ENCODE measurements around the gene TMEM138.

TMEM138 gene

GRCh38 chr11:61342207-61342803 is 19.9 kb upstream of the TMEM138 start:
- DNase-seq (ENCODE audit: low spot score): no peak

GRCh38 chr11:61343792-61344745 is 18.1 kb upstream of the TMEM138 start:
- DNase-seq (ENCODE audit: low spot score): no peak

GRCh38 chr11:61345170-61345610 is 17.0 kb upstream of the TMEM138 start:
- DNase-seq (ENCODE audit: low spot score): no peak

- DNase-seq (ENCODE audit: low spot score): no peak
Observed at GRCh38 chr11:61345954-61346843, 16.0 kb upstream of the TMEM138 start.

GRCh38 chr11:61347916-61348461 is 14.2 kb upstream of the TMEM138 start:
- no peak for DNase-seq (ENCODE audit: low spot score)

GRCh38 chr11:61349189-61349751 is 12.9 kb upstream of the TMEM138 start:
- DNase-seq (ENCODE audit: low spot score): no peak

- no peak for DNase-seq (ENCODE audit: low spot score)
Observed at GRCh38 chr11:61349916-61350315, 12.3 kb upstream of the TMEM138 start.

GRCh38 chr11:61350336-61350735 is 11.8 kb upstream of the TMEM138 start:
- no peak for DNase-seq (ENCODE audit: low spot score)

- no peak for DNase-seq (ENCODE audit: low spot score)
Observed at GRCh38 chr11:61350803-61351202, 11.4 kb upstream of the TMEM138 start.

GRCh38 chr11:61352038-61352437 is 10.1 kb upstream of the TMEM138 start:
- no peak for DNase-seq (ENCODE audit: low spot score)

GRCh38 chr11:61353131-61354067 is 8.8 kb upstream of the TMEM138 start:
- no peak for DNase-seq (ENCODE audit: low spot score)

GRCh38 chr11:61354208-61354607 is 8.0 kb upstream of the TMEM138 start:
- DNase-seq (ENCODE audit: low spot score): no peak

GRCh38 chr11:61356706-61357105 is 5.5 kb upstream of the TMEM138 start:
- DNase-seq (ENCODE audit: low spot score): no peak

- DNase-seq (ENCODE audit: low spot score): no peak
Observed at GRCh38 chr11:61357233-61357893, 4.8 kb upstream of the TMEM138 start.

GRCh38 chr11:61357894-61358239 is 4.3 kb upstream of the TMEM138 start:
- DNase-seq (ENCODE audit: low spot score): no peak

GRCh38 chr11:61358566-61358965 is 3.6 kb upstream of the TMEM138 start:
- DNase-seq (ENCODE audit: low spot score): no peak

- DNase-seq (ENCODE audit: low spot score): no peak
Observed at GRCh38 chr11:61359516-61359915, 2.7 kb upstream of the TMEM138 start.

- peak; percentile 16 for DNase-seq (ENCODE audit: low spot score)
Observed at GRCh38 chr11:61361237-61361740, 885 bp upstream of the TMEM138 start.

- no peak for DNase-seq (ENCODE audit: low spot score)
Observed at GRCh38 chr11:61362542-61362875, 335 bp downstream of the TMEM138 start.
